IMR-90 (cell line): Measurements from ENCODE around the gene LECT2. TPM values are rescaled to one million over a fixed set of nuclear protein-coding genes. Genes with fewer than 3 reads are reported as not detected.

Experiments
- ATAC-seq: fragments of 200-7000 bp; cut with Tn5 transposase; 2 replicates; pipeline ENCODE4 v1.9.1; 2020; ENCODE audit warnings: low read depth, mild to moderate bottlenecking, moderate library complexity
- BruUV-seq: library from RNA; stranded (reverse); fragments of 400-500 nt; replicated peaks from 2 replicates; lab custom pipeline; 2021; lab: Mats Ljungman, UMichigan
- CTCF ChIA-PET: fragments of 300-600 bp; formaldehyde crosslinking; extraction: SDS; loops from one replicate; lab custom pipeline; 2021; ENCODE audit warnings: antibody characterized with exemption; lab: Yijun Ruan, JAX
- POLR2A ChIA-PET: fragments of 300-600 bp; sonication (Branson Sonifier 250); formaldehyde crosslinking; loops from one replicate; lab custom pipeline; 2022; ENCODE audit warnings: antibody characterized with exemption; ENCODE audit not compliant: unreplicated experiment; lab: Charles Lee
- DNase-seq: peaks from one replicate; pipeline ENCODE4 v3.0.0; 2013
- H2AFZ ChIP-seq: replicated peaks from 2 replicates; pipeline ENCODE3; 2013; ENCODE audit warnings: low read length, mild to moderate bottlenecking; ENCODE audit not compliant: poor library complexity
- H2AK5ac ChIP-seq: 2 replicates; pipeline ENCODE4 v1.6.1; 2013; ENCODE audit warnings: low read depth, low read length, inconsistent platforms
- H2AK9ac ChIP-seq: replicated peaks from 2 replicates; pipeline ENCODE3; 2013; ENCODE audit warnings: mild to moderate bottlenecking, low read depth, low read length, moderate library complexity; ENCODE audit not compliant: poor library complexity
- H2BK120ac ChIP-seq: 2 replicates; pipeline ENCODE4 v1.6.1; 2013; ENCODE audit warnings: low read depth, low read length, inconsistent platforms
- H2BK15ac ChIP-seq: 3 replicates; pipeline ENCODE4 v1.6.1; 2013; ENCODE audit warnings: low read depth, low read length, inconsistent platforms
- H2BK20ac ChIP-seq: 2 replicates; pipeline ENCODE4 v1.6.1; 2013; ENCODE audit warnings: low read depth, mild to moderate bottlenecking, inconsistent platforms, low read length, moderate library complexity
- H2BK5ac ChIP-seq: 2 replicates; pipeline ENCODE4 v1.6.1; 2013; ENCODE audit warnings: mild to moderate bottlenecking, low read depth, low read length, inconsistent platforms; ENCODE audit not compliant: poor library complexity, severe bottlenecking
- H3K14ac ChIP-seq: replicated peaks from 2 replicates; pipeline ENCODE4 v1.6.1; 2013; ENCODE audit warnings: low read depth, low read length, inconsistent platforms
- H3K18ac ChIP-seq: 2 replicates; pipeline ENCODE4 v1.6.1; 2013; ENCODE audit warnings: low read depth, low read length, control low read depth
- H3K23ac ChIP-seq: 2 replicates; pipeline ENCODE4 v1.6.1; 2013; ENCODE audit warnings: low read depth, low read length, inconsistent platforms
- H3K27ac ChIP-seq: 2 replicates; pipeline ENCODE4 v1.5.1; 2013; ENCODE audit warnings: mild to moderate bottlenecking, control low read depth, low read length; ENCODE audit not compliant: insufficient read depth
- H3K27me3 ChIP-seq: 2 replicates; pipeline ENCODE4 v1.6.1; 2013; ENCODE audit warnings: low read length; ENCODE audit not compliant: control insufficient read depth, insufficient read depth
- H3K36me3 ChIP-seq: 2 replicates; pipeline ENCODE4 v1.6.1; 2013; ENCODE audit warnings: low read length, mixed read lengths; ENCODE audit not compliant: control insufficient read depth, insufficient read depth
- H3K4ac ChIP-seq: 2 replicates; pipeline ENCODE4 v1.6.1; 2013; ENCODE audit warnings: low read depth, low read length, inconsistent platforms
- H3K4me1 ChIP-seq: 2 replicates; pipeline ENCODE4 v1.6.1; 2013; ENCODE audit warnings: low read length, mixed read lengths; ENCODE audit not compliant: control insufficient read depth, insufficient read depth
- H3K4me2 ChIP-seq: 2 replicates; pipeline ENCODE4 v1.6.1; 2013; ENCODE audit warnings: low read depth, mild to moderate bottlenecking, control low read depth, low read length, moderate library complexity
- H3K4me3 ChIP-seq: 2 replicates; pipeline ENCODE4 v1.5.1; 2013; ENCODE audit warnings: low read depth, mild to moderate bottlenecking, control low read depth, low read length, moderate library complexity; ENCODE audit not compliant: insufficient read depth
- H3K56ac ChIP-seq: 2 replicates; pipeline ENCODE4 v1.6.1; 2013; ENCODE audit warnings: low read length, inconsistent platforms; ENCODE audit not compliant: insufficient read depth; ENCODE audit errors: extremely low read depth
- H3K79me1 ChIP-seq, 2 experiments: 2 replicates each; pipeline ENCODE4 v1.6.1; 2013; ENCODE audit warnings: low read length in 2 of 2, inconsistent platforms in 1 of 2, low read depth in 1 of 2
- H3K9ac ChIP-seq: 2 replicates; pipeline ENCODE4 v1.6.1; 2013; ENCODE audit warnings: low read depth, low read length, control low read depth
- H3K9me1 ChIP-seq: 2 replicates; pipeline ENCODE4 v1.6.1; 2013; ENCODE audit warnings: low read length, inconsistent platforms; ENCODE audit not compliant: insufficient read depth
- H3K9me3 ChIP-seq: 2 replicates; pipeline ENCODE4 v1.6.1; 2013; ENCODE audit warnings: low read length; ENCODE audit not compliant: control insufficient read depth, insufficient read depth
- H4K20me1 ChIP-seq: 2 replicates; pipeline ENCODE4 v1.6.1; 2013; ENCODE audit warnings: low read length, inconsistent platforms; ENCODE audit not compliant: insufficient read depth
- H4K5ac ChIP-seq: 2 replicates; pipeline ENCODE4 v1.6.1; 2013; ENCODE audit warnings: mild to moderate bottlenecking, low read depth, low read length, control low read depth
- H4K8ac ChIP-seq, 2 experiments: 2 replicates each; pipeline ENCODE4 v1.6.1; 2013; ENCODE audit warnings: low read depth in 2 of 2, low read length in 2 of 2, control low read depth in 1 of 2, inconsistent platforms in 1 of 2
- H4K91ac ChIP-seq: 2 replicates; pipeline ENCODE4 v1.6.1; 2013; ENCODE audit warnings: low read depth, low read length, inconsistent platforms; ENCODE audit not compliant: insufficient read depth
- CEBPB ChIP-seq: IDR thresholded peaks from 2 replicates; pipeline ENCODE4 v1.6.1; 2012; ENCODE audit warnings: low read depth, low read length, improper control_type of control experiment
- CHD1 ChIP-seq: IDR thresholded peaks from 2 replicates; pipeline ENCODE4 v1.6.1; 2012; ENCODE audit warnings: low read depth, low read length, improper control_type of control experiment
- POLR2A ChIP-seq: IDR thresholded peaks from 2 replicates; pipeline ENCODE4 v1.6.1; 2012; ENCODE audit warnings: mild to moderate bottlenecking, low read depth, low read length
- RAD21 ChIP-seq: IDR thresholded peaks from 2 replicates; pipeline ENCODE4 v1.6.1; 2012; ENCODE audit warnings: low read length, improper control_type of control experiment
- RCOR1 ChIP-seq: IDR thresholded peaks from 2 replicates; pipeline ENCODE4 v1.6.1; 2012; ENCODE audit warnings: mild to moderate bottlenecking, low read length, improper control_type of control experiment; ENCODE audit not compliant: insufficient replicate concordance
- RFX5 ChIP-seq: IDR thresholded peaks from 2 replicates; pipeline ENCODE4 v1.8.0; 2012; ENCODE audit warnings: low read depth, mild to moderate bottlenecking, low read length, moderate library complexity
- SMC3 ChIP-seq: fragments of 150-350 bp; IDR thresholded peaks from 2 replicates; pipeline ENCODE4 v1.6.1; 2016; ENCODE audit warnings: low read depth, mild to moderate bottlenecking, antibody characterized with exemption, low read length, moderate library complexity
- WGBS, 2 experiments: methylation state at CpG; one replicate each; pipeline versions ENCODE4 v1.1.5 to v1.1.7; 2013; ENCODE audit warnings: missing lambda C conversion rate in 2 of 2; ENCODE audit not compliant: insufficient read length in 1 of 2; ENCODE audit errors: extremely low coverage in 2 of 2; 5-methylcytosine and 5-hydroxymethylcytosine counted together
- dilution Hi-C: fragments of 300-500 bp; cut with HindIII; formaldehyde crosslinking; loops from one replicate; pipeline ENCODE4 v1.14.3; 2018; ENCODE audit warnings: low sequenced_read_pairs; ENCODE audit not compliant: unreplicated experiment
- in situ Hi-C: fragments of 300-500 bp; cut with MboI; formaldehyde crosslinking; loops from 3 replicates; pipeline ENCODE4 v1.14.3; 2019; ENCODE audit warnings: low sequenced_read_pairs, inconsistent platforms, mixed read lengths
- intact Hi-C: fragments of 100-400 bp; cut with micrococcal nuclease; formaldehyde crosslinking; loops from 2 replicates; pipeline ENCODE4 v1.10.0; 2022
- polyA plus RNA-seq, 3 experiments: library from polyadenylated mRNA; depleted of rRNA; stranded (reverse); fragments of >200 nt; gene quantifications; 2 replicates each; pipeline ENCODE4 v1.2.3, GENCODE V29; 2012; ENCODE audit warnings: low replicate concordance in 1 of 3
- total RNA-seq: library from RNA; depleted of rRNA; stranded (reverse); fragments of >200 nt; gene quantifications from 2 replicates; pipeline ENCODE4 v1.2.3, GENCODE V29; 2012
- TF ChIP-seq, protein P1 (sequence below): fragments of 150-350 bp; IDR thresholded peaks from 2 replicates; pipeline ENCODE4 v1.6.1; 2017; ENCODE audit warnings: mild to moderate bottlenecking, antibody characterized with exemption, low read length, low read depth
- TF ChIP-seq, protein P2 (sequence below): conservative IDR thresholded peaks from 2 replicates; pipeline ENCODE4 v1.5.1; 2012; ENCODE audit warnings: mild to moderate bottlenecking, low read depth, low read length, improper control_type of control experiment

LECT2 gene
- total and polyA plus RNA-seq, 2 of the 4 experiments (the other 2 are of a cell fraction) = not detected

DNA sequence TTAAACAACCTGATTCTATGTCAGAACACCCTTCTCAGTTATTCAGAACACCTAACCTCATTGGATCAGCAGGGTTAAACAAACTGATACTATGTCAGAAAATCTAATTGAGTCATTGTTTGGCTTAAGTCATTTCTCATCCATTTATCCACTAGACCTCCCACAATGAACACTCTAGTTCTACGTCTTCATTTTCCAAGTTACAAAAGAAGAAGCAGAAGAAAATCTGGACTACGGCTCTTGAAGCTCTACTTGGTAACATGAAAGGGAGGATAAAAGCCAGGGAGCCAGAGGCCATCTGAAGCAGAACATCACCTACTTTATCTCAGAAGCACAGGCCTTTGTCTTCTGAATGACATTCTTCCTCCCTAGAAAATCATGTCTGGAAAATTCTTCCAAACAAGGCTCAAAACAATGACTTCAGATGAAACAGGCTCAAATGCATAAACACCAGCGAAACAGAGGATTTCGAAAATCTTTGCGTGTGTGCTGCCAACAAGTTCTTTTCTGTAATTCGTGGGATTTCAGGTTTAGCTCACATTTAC lies 38.6 kb upstream of the LECT2 start:
- H3K4ac ChIP-seq = peak overlapping the region; percentile 93
- intact Hi-C loops (no loop called here), in situ Hi-C loops (no loop called here), dilution Hi-C loops (no loop called here)
- H3K18ac ChIP-seq = peak overlapping the region; percentile 97
- H3K36me3 ChIP-seq = no peaks in the 10 kb centered on the region
- WGBS, 2 experiments = 15% methylated on average over 3 of the region's 6 CpGs; no CpG with 5 or more reads in 1 of the 2 experiments
- peak overlapping the region; percentile 87 for H4K5ac ChIP-seq
- TF ChIP-seq POLR2A (no peak; the same call in 1 of the 2 replicates), CHD1 (no peak), RAD21 (no peak), CEBPB (no peak), SMC3 (no peak), RFX5 (no peak), RCOR1 (no peak)
- TF ChIP-seq, protein P1, sequence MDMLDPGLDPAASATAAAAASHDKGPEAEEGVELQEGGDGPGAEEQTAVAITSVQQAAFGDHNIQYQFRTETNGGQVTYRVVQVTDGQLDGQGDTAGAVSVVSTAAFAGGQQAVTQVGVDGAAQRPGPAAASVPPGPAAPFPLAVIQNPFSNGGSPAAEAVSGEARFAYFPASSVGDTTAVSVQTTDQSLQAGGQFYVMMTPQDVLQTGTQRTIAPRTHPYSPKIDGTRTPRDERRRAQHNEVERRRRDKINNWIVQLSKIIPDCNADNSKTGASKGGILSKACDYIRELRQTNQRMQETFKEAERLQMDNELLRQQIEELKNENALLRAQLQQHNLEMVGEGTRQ = no peak
- TF ChIP-seq, protein P2, sequence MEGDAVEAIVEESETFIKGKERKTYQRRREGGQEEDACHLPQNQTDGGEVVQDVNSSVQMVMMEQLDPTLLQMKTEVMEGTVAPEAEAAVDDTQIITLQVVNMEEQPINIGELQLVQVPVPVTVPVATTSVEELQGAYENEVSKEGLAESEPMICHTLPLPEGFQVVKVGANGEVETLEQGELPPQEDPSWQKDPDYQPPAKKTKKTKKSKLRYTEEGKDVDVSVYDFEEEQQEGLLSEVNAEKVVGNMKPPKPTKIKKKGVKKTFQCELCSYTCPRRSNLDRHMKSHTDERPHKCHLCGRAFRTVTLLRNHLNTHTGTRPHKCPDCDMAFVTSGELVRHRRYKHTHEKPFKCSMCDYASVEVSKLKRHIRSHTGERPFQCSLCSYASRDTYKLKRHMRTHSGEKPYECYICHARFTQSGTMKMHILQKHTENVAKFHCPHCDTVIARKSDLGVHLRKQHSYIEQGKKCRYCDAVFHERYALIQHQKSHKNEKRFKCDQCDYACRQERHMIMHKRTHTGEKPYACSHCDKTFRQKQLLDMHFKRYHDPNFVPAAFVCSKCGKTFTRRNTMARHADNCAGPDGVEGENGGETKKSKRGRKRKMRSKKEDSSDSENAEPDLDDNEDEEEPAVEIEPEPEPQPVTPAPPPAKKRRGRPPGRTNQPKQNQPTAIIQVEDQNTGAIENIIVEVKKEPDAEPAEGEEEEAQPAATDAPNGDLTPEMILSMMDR = no peak
- H3K14ac ChIP-seq = peak overlapping the region; percentile 23
- peak overlapping the region; percentile 87 for H3K23ac ChIP-seq
- peaks cover 21% of the 10 kb centered on the region for H3K9me1 ChIP-seq
- ChIA-PET POLR2A (interaction anchor here (1.0 to 1.3 kb wide), 2 partner anchors 18 to 35 kb away, joined by 3 to 6 read pairs; partner anchors contain the start of gene TGFBI), CTCF (interaction anchor here (0.6 to 1.1 kb wide), 3 partner anchors 25 to 65 kb away, joined by 3 read pairs; no protein-coding TSS in a partner anchor)
- H3K9me3 ChIP-seq = no peaks in the 10 kb centered on the region
- H3K27ac ChIP-seq = peak overlapping the region; percentile 95
- H4K91ac ChIP-seq = peak overlapping the region; percentile 88
- H3K4me1 ChIP-seq = peaks cover 29% of the 10 kb centered on the region
- H2BK5ac ChIP-seq = peak overlapping the region; percentile 96
- H3K9ac ChIP-seq = peak overlapping the region; percentile 59
- H2BK120ac ChIP-seq = peak overlapping the region; percentile 89
- peak; percentile 13 for ATAC-seq
- H2BK20ac ChIP-seq = peak overlapping the region; percentile 89
- H2AK9ac ChIP-seq = peak overlapping the region; percentile 4
- H3K79me1 ChIP-seq = peaks cover 0 to 16% of the 10 kb centered on the region in 2 experiments; a peak in 1 of 4 replicates
- H3K4me2 ChIP-seq = peak overlapping the region; percentile 55
- peak overlapping the region; percentile 48 to 93 for H4K8ac ChIP-seq
- H4K20me1 ChIP-seq = no peaks in the 10 kb centered on the region
- peak overlapping the region; percentile 87 for H2AK5ac ChIP-seq
- H2AFZ ChIP-seq = peak overlapping the region; percentile 11
- peak overlapping the region; percentile 89 for H3K56ac ChIP-seq
- H3K27me3 ChIP-seq = no peaks in the 10 kb centered on the region
- H3K4me3 ChIP-seq = no peak overlapping the region
- peak; percentile 73 for DNase-seq
- peak overlapping the region; percentile 45; the same call in 2 of the 3 replicates for H2BK15ac ChIP-seq
- no TSS peak for BruUV-seq
